ENCODE data around the gene NR4A1.

- TF ChIP-seq CTCF (IDR thresholded peaks at IDR 0.05; ENCODE audit: low read depth, low read length, poor library complexity, severe bottlenecking): peak; percentile 54
- no peak for TF ChIP-seq EZH2phosphoT487 (IDR thresholded peaks at IDR 0.05; ENCODE audit: borderline replicate concordance, low read length)
These were observed 47.1 kb upstream of the NR4A1 start for GRCh38 chr12:52004042-52004648.

All from DOHH2 (cell line).